HL-60 (cell line): ENCODE results near the gene CISD2.

Source experiments
- DNase-seq, 2 experiments: peaks; one replicate each; pipeline ENCODE4 v3.0.0-alpha.2; 2010 to 2020; ENCODE audit warnings: low read depth in 1 of 2, low spot score in 1 of 2
- H3K27ac ChIP-seq: fragments of 250-450 bp; sonication (Bioruptor Pico); replicated peaks from 2 replicates; pipeline ENCODE4 v1.5.1; 2020; ENCODE audit warnings: mild to moderate bottlenecking, moderate library complexity
- H3K27me3 ChIP-seq: fragments of 250-450 bp; sonication (Bioruptor Pico); 2 replicates; pipeline ENCODE4 v1.5.1; 2021; ENCODE audit warnings: mild to moderate bottlenecking, moderate library complexity; ENCODE audit not compliant: insufficient read depth, poor library complexity, severe bottlenecking
- H3K4me3 ChIP-seq: replicated peaks from 2 replicates; pipeline ENCODE4 v1.5.1; 2011; ENCODE audit warnings: mild to moderate bottlenecking, control low read depth, low read length; ENCODE audit not compliant: insufficient read depth
- GABPA ChIP-seq: IDR thresholded peaks from 2 replicates; pipeline ENCODE4 v1.6.1; 2012; ENCODE audit warnings: low read depth
- POLR2AphosphoS5 ChIP-seq: IDR thresholded peaks from 2 replicates; pipeline ENCODE4 v1.6.1; 2012; ENCODE audit warnings: low read depth
- SPI1 ChIP-seq: IDR thresholded peaks from 2 replicates; pipeline ENCODE4 v1.6.1; 2012; ENCODE audit warnings: low read depth, mild to moderate bottlenecking, borderline replicate concordance
- TF ChIP-seq, protein P1 (sequence below): IDR thresholded peaks from one replicate; pipeline ENCODE4 v1.5.1; 2011; ENCODE audit warnings: low read length, control low read depth, inconsistent platforms; ENCODE audit not compliant: insufficient read depth
- TF ChIP-seq, protein P2 (sequence below): IDR thresholded peaks from 2 replicates; pipeline ENCODE4 v1.6.1; 2012; ENCODE audit warnings: low read depth; ENCODE audit not compliant: insufficient replicate concordance

CISD2 gene

DNA sequence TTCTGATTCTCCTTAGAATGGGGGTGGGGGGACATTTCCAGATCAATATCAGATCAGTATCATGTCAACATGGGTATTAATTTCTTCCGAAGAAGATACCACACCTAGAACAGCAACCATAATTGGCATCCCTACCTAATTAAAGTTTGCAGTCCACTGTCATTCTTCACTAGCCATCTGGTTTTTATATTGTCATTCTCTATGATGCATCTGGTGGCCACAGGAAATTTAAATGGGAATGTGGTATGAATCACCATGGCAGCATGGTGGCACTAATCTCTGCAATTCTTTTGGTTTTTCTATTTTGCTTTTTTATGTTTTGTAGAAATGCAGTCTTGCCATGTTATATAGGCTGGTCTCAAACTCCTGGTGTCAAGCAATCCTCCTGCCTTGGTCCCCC lies 24.9 kb upstream of the CISD2 start:
- DNase-seq, result no peak
- no peak overlapping the region for H3K4me3 ChIP-seq
- TF ChIP-seq, protein P1, sequence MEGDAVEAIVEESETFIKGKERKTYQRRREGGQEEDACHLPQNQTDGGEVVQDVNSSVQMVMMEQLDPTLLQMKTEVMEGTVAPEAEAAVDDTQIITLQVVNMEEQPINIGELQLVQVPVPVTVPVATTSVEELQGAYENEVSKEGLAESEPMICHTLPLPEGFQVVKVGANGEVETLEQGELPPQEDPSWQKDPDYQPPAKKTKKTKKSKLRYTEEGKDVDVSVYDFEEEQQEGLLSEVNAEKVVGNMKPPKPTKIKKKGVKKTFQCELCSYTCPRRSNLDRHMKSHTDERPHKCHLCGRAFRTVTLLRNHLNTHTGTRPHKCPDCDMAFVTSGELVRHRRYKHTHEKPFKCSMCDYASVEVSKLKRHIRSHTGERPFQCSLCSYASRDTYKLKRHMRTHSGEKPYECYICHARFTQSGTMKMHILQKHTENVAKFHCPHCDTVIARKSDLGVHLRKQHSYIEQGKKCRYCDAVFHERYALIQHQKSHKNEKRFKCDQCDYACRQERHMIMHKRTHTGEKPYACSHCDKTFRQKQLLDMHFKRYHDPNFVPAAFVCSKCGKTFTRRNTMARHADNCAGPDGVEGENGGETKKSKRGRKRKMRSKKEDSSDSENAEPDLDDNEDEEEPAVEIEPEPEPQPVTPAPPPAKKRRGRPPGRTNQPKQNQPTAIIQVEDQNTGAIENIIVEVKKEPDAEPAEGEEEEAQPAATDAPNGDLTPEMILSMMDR, result no peak
- TF ChIP-seq SPI1, result no peak
- no peaks in the 10 kb centered on the region for H3K27me3 ChIP-seq
- no peak overlapping the region for H3K27ac ChIP-seq

DNA sequence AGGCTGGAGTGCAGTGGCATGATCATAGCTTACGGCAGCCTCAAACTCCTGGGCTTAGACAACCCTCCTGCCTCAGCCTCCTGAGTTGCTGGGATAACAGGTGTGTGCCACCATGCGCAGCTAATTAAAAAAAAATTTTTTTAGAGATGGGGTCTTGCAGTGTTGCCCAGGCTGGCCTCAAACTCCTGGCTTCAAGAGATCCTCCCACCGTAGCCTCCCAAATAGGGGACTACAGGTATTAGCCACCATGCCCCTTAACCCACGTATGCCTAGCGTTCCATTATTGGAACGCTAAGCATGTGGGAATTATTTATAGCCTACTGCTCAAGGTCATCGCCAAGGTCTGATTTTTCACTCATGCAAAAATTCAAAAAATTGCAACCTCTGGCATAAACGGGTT lies 21.1 kb upstream of the CISD2 start:
- Histone ChIP-seq H3K4me3 (no peak overlapping the region), H3K27me3 (no peaks in the 10 kb centered on the region), H3K27ac (no peak overlapping the region)
- DNase-seq, result no peak
- TF ChIP-seq, protein P1, result no peak
- TF ChIP-seq SPI1, result no peak

DNA sequence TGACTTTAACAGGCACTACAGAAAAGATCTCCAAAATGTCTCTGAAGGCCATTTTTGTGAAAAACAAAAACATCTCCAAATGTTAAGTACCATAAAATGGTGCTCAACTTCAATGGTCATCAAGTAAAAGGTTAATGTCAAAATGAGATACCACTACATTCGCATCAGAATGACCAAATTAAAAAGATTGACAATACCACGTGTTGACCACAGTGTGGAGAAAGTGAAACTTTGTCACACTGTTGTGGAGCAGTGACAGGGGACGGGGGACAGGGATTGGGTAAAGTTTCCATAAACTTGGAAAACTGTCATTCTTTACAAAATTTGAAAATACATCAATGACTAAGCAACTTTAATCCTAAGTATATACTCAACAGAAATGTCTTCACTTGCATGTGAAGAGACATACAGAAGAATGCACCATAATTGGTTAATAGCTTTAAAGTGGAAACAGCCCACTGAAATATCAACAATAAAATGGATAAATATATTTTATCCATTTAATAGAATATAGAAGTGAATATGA lies 19.1 kb upstream of the CISD2 start:
- no peak overlapping the region for H3K4me3 ChIP-seq
- DNase-seq, result no peak
- no peak for TF ChIP-seq POLR2AphosphoS5
- TF ChIP-seq, protein P1, result no peak
- TF ChIP-seq, protein P2, sequence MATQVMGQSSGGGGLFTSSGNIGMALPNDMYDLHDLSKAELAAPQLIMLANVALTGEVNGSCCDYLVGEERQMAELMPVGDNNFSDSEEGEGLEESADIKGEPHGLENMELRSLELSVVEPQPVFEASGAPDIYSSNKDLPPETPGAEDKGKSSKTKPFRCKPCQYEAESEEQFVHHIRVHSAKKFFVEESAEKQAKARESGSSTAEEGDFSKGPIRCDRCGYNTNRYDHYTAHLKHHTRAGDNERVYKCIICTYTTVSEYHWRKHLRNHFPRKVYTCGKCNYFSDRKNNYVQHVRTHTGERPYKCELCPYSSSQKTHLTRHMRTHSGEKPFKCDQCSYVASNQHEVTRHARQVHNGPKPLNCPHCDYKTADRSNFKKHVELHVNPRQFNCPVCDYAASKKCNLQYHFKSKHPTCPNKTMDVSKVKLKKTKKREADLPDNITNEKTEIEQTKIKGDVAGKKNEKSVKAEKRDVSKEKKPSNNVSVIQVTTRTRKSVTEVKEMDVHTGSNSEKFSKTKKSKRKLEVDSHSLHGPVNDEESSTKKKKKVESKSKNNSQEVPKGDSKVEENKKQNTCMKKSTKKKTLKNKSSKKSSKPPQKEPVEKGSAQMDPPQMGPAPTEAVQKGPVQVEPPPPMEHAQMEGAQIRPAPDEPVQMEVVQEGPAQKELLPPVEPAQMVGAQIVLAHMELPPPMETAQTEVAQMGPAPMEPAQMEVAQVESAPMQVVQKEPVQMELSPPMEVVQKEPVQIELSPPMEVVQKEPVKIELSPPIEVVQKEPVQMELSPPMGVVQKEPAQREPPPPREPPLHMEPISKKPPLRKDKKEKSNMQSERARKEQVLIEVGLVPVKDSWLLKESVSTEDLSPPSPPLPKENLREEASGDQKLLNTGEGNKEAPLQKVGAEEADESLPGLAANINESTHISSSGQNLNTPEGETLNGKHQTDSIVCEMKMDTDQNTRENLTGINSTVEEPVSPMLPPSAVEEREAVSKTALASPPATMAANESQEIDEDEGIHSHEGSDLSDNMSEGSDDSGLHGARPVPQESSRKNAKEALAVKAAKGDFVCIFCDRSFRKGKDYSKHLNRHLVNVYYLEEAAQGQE, result no peak
- no peak for TF ChIP-seq SPI1
- TF ChIP-seq GABPA, result no peak

DNA sequence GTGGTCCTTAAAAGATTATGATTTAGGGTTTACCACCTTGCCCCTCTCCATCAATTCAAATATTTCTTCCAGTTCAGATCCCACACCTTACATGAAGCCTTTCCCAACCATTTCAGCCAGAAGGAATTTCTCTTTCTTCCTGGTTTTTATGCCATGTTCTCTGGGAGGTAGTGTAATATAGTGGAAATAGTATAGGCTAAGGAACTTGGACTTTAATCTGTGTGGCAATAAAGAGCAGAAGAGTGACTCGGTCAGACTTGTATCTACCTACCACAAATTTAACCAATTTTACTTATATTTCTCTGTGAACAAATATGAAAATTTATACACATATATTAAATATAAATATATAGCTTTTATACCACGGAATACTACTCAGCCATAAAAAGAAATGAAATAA lies 18.4 kb upstream of the CISD2 start:
- Histone ChIP-seq H3K27ac (no peak overlapping the region), H3K27me3 (no peaks in the 10 kb centered on the region), H3K4me3 (no peak overlapping the region)
- DNase-seq, result no peak
- no peak for TF ChIP-seq SPI1
- TF ChIP-seq, protein P2, result no peak
- no peak for TF ChIP-seq GABPA
- no peak for TF ChIP-seq POLR2AphosphoS5
- TF ChIP-seq, protein P1, result no peak

More for the DNA sequence above, 19.1 kb upstream of the CISD2 start:
- Histone ChIP-seq H3K27me3 (no peaks in the 10 kb centered on the region), H3K27ac (no peak overlapping the region)
